ENCODE data around the gene STAB1.

The STAB1 gene

DNA sequence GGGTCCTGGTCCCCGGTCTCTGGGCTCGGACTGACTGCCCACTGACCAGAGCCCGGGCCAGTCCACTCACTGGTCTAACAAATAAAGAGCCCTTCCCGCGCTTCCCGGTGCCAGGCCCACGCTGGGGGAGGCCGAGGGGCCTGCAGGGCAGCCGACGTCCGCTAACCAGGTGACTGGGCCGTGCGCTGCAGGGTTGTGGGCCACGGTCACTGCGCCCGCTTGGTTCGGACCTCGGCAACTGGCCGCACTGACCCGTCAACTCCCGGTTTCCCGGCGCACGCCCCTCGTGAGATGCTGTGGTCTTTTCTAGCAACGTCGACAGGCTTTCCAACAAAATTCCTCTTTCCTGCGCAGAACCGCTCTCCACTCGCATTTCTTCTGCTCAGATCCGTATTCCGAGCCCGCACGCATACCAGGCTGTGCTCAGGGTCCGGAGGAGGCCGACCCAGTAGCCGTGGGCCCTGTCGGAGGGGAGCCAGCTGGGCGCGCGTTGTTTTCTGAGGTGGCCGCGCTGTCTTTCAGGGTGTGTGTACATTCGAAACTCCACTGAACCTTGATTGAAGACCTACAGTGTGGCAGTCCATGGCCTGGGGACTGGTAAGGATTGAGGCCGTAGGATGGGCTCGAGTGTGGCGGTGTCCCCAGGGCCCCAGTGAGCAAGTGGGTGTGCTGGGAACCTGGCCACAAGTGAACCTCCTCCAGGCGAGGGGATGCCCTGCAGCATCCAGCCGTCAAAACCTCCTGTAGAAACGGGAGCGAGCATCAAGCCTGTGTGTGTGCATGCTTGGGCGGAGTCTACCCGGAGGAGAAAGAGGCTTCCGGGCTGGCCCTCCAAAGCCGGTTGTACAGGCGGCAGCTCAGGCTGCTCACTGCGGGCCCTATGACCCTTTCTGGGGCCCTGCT, 39.4 kb downstream of the STAB1 start:
- no peak for DNase-seq (ENCODE audit: low read depth in 2 of 2)

DNA sequence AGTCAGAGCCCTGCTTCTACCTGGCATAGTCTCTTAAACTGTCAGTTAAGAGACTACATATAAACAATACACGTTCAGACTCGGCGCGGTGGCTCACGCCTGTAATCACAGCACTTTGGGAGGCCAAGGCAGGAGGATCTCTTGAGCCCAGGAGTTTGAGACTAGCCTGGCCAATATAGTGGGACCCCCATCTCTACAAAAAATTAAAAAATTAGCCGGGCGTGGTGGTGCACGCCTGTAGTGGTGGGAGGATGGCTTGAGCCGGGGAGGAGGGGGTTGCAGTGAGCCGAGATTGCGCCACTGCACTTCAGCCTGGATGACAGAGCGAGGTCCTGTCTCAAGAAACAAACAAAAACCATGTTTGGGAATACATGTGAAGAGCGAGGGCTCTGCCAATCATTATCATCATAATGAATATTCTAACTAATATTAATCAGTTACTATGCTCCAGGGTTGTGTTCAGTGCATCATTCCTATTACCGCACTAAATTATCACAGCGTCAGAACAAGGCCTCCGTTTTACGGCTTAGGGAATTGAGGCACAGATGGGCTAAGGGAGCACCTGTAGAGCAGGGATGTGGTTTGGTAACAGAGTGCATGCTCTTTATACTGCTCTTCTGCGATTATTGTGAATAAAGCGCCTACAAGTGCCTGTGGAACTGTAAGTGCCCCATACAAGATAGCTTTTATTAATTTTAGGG, 40.4 kb downstream of the STAB1 start:
- DNase-seq (ENCODE audit: low read depth in 2 of 2): no peak

DNA sequence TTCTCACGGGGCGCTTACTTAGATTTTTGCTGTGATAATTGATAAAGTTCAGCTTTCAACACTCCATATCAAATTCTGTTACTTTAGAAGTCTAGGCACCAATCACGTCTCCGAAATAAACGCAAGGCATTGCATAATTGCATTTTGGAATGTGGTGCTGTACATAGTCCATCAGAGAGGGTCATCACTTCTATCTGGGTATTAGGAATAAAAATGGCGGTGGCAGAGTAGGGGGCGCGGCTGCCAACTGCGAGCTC, 40.9 kb downstream of the STAB1 start:
- no peak for DNase-seq (ENCODE audit: low read depth in 2 of 2)

DNA sequence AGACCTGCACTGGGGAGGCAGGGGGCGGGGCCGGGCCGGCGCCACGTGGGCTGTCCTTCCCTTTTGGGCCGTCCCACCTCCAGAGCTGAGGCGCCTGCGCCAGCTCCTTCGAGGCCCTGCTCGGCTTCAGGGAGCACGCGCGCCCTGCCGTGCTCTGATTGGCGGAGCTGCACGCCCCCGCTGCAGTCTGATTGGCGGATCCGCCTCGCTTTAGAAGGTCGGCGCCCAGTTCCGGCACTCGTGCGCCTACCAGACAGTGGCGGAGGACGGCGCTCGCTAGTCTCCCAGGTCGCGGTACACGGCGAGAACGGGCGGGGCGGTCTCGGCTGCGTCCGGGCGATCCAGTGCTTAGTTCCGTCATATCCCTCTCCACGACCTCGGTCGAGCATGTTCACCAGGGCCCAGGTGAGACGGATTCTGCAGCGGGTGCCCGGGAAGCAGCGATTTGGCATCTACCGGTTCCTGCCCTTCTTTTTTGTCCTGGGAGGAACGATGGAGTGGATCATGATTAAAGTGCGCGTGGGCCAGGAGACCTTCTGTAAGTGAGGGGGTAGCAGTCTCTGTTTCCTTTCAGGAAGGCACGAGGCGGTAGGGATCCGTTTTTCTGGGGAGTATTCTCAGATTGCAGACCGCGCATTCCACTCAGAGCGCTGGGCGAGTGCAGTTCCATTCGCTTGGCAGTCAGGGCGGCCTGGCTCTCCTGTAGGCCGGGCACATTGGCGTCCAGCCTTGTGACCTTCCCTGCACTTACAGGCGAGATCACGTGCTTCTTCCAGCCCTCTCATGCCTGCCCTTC, 41.4 kb downstream of the STAB1 start, which contains the start of gene UQCC5:
TSS of gene UQCC5 (plus strand) at position 237 of the 796 bp plus-strand sequence. CDS start at position 388, 151 bp downstream.
- DNase-seq (ENCODE audit: low read depth in 2 of 2): peak; percentile 94 to 98

DNA sequence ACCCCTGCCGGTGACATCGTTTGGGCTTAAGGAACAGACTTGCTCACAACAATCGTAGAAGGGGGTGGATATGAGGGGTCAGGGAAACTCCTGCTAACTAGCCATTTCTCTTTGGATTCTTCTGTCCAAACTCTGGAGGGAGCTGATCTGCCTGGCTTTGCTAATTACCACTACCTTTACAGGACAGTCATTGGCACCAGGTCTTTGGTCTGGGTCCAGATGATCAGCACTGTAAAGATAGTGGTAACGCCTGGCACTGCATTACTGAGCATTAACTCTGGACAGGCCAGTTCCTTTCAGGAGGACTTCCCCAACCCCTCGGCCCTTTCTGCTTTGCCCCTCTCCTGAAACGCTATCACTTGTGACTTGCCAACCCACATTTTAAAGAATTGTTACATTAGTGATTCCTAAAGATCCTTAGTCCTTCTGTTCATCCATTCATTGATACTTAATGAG, 42.1 kb downstream of the STAB1 start:
- DNase-seq (ENCODE audit: low read depth in 2 of 2): no peak

DNA sequence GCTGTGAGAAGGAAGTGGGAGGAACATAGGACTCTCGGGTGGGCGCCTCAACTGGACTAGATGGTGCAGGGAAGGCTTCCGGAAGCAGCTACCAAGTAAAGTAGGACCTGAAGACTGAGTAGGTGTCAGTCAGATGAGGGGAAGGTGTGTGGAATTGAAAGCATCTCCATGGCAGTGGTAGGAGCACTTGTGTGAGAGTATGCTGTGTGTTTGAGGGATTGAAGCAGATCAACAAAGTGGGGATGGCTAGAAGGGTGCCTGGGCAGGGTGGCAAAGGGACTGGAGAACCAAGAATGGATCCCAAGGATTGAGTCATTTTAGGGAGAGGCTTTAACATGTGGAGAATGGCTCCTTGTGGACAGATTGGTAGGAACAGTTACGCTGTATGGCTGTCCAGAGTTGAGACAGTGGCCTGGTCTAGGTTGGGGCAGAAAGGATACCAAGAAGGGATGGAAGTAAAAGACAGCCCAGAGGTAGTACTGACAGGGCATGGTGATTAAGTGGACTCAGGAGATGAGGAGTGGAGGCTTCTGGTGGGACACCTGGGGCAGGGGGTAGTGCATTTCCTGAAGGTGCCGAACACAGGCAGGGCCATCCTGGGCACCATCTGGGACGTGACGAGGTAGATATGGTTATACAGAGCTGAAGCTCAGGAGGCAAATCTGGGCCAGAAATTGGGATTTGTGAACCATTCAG, 42.7 kb downstream of the STAB1 start:
- no peak for DNase-seq (ENCODE audit: low read depth in 2 of 2)

DNA sequence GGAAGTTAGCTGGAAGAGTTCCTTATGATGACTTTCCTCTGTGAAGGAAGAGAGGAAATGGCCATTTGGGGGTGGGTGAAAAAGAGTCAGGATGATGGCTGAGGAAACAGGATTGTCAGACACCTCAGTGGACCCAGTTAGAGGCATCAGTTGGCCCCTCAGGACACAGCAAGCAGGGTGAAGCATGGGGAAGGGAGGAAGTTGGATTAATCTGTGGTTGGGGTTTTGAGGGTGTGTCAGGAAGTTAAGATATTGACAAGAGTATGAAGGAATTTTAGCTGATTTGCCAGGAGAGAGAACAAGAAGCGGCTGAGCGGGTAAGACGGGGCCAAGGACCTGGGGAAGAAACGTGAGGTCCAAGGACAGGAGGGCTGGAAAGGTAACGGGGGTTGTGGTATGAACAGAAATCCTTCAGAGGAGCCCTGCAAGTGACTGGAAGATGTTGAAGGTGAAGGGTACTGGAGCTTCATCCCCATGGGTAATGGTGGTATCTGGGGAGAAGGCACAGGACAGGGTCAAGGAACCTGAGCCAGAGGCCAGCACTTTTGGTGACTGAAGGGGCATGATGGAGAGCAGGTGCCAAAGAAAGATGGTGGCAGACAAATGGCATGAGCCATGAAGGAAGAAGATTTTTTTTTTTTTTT, 44.0 kb downstream of the STAB1 start:
- DNase-seq (ENCODE audit: low read depth in 2 of 2): no peak

DNA sequence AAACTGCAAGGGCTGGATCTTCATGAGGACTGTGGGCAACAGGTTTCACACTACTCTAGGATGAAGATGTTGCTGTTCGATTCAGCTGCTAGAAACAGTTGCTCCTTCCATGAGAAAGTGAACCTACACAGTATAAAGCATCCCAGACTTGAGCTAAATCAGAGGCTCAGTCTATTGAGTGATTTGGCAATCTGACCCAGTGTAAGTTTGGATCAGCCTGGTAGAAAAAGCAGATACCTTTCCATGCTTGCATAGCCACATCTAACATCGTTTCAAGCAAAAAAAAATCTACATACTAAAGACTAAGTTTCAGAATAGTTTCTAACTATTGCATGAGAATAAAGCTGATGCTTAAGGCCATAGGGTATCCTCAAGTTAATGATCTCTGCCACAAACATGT, 45.9 kb downstream of the STAB1 start:
- no peak for DNase-seq (ENCODE audit: low read depth in 2 of 2)

DNA sequence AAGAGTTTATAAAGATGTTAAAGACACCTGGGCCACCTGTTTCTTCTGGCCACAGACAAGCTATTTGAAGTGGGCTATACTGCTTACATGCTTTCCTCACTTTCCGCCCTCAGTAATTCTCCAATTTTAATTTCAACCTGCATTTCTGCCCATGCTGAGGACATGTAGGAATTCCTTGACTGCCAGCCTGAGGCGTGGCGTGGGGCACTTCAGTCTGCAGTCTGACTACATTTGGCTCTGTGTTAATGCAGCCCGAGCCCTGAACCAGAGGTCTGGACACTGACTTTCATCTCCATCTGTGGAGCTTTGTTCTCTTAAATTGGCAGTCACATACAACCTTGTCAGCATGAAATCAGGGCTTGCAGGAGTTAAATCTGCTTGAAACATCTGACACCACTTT, 49.8 kb downstream of the STAB1 start:
- DNase-seq (ENCODE audit: low read depth in 2 of 2): no peak

DNA sequence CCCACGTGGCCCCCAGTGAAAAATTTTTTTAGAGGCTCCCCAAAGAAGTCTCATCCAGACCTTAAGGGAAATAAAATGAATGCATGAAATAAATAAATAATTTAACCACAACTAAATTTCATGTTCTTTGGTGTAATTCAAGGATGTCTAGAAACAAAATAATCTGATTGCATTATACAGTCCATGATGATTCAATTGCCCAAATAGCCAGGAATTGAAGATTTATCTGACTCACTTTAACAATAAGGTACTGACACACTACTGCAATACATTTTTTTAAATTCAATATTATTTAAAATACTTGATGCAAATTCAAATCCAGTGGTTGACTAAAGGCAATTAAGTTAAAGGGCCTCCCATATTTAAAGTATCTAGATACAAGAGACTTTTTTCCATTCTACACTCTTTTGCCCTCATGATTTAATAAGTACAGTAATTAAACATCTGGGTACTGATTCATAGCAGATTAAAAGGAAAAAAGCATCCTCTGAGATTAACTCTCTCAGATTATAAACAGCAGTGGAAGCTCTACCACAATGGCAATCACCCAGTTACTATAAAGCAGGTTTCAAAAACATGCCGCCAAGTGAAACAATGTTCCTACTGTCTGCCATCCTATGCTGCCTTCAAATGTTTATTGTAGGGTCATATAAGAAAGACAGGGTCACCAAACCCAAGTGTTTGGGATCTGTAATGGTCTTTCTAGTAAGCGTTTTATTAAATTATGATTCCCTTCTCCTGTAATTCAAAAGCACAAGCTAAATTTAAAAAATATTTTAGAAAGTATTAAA, 51.2 kb downstream of the STAB1 start:
- no peak for DNase-seq (ENCODE audit: low read depth in 2 of 2)

DNA sequence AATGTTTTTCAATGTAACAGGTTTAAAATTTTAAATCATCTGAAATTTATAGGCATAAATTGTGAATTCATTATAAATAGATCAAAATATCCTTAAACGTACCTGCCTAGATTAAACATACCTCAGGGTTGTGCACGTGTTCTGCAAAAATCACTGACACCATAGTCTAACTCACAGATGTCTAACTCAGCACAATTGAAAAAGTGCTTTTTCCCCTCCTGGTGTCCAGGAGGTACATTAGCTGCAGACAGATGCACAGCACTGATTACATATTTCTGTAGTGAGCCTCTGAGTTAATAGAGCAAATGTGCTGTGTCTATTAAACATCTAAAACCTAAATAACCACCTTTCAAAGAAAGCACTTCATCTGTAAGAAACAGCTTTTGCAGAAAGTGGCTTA, 52.0 kb downstream of the STAB1 start:
- DNase-seq (ENCODE audit: low read depth in 2 of 2): no peak

DNA sequence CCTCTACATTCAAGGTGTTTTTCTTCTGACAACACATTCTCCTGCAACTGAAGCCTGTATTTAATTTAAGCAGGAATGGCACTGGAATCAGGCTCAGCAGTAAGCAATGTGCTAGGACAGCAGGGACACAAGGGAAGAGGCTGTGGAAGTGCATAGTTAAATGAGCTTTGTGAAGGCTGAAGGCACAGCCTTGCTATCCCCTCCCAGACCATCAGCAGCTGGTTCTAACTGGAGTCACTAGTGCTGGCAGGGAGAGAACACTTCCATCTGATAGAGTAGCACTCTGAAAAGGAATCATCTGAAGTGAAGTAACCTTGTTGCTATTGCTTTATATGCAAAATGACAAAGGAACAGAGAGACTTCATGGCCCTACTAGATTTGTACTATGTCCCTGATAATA, 56.0 kb downstream of the STAB1 start:
- DNase-seq (ENCODE audit: low read depth in 2 of 2): no peak

DNA sequence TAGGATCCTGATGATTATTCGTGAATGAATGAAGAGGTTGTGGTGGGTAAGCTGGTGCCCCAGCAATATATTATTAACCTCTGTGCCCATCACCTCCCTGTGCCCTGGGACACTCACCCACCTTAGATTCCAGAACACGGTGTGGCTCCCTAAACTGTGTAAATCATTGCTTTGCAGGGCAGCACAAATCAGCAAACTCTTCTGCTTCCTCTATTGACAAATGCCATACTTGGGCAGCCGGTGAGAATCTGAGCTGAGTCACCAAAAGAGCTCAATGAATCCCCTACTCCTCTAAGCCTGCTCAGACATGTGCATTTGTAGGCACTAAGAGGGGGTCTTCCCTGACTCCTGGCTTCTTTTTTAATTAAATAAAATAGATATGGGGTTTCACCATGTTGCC, 57.0 kb downstream of the STAB1 start:
- DNase-seq (ENCODE audit: low read depth in 2 of 2): no peak

DNA sequence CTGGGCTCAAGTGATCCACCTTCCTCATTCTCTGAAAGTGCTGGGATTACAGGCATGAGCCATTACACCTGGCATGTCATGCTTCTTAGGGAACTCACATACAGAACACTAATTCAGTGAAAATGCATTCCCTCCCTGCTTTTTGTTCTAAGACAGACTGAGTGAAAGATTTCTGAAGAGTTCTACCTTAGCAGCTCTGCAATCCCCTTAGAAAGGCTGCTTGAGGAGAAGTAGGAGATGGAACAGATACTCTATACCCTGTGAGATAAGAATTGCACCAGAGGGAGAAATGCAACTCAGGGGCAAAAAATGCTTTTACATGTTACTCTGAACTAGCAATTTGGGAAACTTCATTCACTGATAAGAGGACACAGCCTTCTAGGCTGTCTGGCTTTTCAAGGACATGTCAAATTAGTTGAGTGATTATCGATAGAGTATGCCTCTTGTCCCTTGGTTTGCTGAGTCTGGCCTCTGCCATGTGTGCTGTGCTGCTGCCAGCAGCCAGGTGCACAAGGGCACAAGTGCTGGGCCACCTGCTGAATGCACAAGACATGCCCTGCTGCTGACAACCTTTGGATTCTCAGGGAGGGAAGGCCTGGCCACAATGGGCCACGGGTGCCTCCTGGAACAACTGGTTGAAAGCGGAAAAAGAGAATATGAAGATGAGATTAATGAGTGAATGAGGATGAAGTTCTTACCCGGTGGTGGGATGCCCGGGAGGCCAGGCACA, 59.1 kb downstream of the STAB1 start:
- no peak for DNase-seq (ENCODE audit: low read depth in 2 of 2)

DNA sequence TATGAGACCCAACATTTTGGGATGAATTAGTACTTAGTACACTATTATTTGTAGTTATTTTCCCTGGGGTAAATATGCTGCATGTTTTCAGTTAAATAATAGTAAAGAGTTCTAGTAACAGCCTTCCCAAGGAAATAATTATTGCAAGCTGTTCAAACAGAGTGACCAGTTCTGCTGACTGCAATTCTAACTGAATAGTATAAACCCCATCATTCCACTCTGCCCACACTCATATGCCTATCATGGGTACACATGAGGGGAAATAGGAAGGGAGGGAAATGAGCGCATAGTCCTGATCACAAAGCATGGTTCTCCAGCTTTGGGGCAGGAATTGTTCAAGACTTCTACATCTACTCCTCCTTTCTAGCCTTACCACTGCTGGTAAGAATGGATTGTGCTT, 59.9 kb downstream of the STAB1 start:
- no peak for DNase-seq (ENCODE audit: low read depth in 2 of 2)

DNA sequence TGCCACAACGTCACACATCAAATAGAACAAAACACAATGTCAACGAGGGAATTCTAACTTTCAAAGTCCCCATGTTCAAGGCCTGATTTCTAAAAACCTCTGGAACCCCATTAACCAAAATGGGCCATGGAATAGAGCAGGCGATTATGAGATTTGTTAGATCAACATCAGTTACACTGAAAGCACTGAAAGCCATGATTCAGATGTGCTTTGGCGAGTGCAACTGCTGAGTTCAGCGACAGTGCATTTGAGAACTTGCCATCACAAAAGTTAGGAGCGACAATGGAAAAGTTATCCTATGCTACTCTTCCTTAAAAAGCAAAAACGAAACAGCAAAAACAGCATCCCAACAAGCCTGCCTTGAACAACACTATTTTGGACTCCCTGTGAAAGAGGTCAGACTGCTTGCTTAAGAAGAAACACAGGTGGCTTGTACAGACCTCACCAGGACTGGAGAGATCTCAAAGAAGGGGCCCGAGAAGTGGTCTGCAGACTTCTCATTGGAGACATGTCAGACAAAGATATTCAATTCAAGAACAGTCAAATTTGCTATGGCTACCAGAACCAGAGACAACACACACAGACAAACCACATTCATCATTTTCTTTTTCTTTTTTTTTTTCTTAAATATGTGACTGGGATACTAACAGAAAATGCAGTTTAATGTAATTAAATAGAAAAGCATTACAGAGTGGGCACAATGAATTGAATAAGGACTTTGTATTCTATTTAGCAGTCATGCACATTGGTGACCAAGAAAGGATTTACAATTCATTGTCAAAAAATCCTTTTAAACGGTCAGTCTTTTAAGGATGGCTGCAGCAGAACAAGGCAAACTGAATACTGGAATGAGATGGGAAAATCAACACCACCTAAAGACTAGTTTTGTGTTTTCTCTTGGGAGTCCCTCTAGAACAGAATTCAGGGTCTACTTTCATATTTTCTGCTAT, 62.1 kb downstream of the STAB1 start:
- no peak for DNase-seq (ENCODE audit: low read depth in 2 of 2)

DNA sequence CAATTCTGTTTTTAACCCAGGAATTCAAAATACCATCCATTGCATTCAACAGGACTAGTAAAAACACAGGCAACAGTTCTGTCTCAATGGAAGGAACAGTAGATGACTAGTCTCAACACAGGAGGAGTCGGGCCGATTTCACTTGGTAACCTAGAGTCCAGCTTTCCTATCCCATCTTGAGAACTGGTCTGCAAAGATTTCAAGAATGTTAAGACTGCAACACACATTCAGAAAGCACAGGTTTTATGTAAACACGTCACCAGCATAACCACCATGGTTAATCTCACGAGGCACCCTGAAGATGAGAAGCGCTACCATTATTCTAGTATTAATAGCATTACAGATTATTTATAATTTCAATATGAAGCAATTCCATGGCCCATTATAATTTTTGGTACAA, 63.3 kb downstream of the STAB1 start:
- DNase-seq (ENCODE audit: low read depth in 2 of 2): no peak

DNA sequence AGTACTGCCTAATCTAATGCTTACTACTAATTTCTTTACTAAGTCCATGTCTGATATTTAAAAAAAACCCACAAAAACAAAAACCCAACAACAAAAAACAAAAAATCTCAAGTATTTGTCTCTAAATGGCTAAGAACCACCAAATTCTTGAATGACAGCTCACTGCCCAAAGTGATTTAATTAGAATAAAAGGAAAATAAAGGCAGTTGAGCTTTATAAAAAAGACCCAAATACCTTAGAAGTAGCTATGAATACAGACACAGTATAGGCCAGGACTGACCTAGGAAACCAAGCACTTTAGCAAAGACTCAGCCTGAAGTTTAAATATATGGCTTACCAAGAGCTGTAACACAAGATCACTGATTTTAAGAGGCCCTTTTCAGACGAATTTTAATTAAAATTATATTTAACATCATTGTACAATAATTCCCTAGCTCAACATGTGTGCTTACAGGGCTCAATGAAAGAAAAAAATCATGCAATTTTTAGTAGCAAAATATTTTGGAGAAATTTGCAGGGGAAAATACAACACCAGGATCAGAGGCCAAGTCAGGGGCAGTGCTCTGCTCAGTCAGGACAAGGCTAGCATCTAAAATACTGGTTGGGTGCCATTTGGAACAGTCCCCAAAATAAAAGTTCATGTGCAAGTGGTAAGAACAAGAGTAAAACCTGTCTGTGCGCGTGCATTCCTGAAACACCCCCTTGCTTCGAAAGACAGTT, 66.0 kb downstream of the STAB1 start:
- DNase-seq (ENCODE audit: low read depth in 2 of 2): no peak
